Colonic mucosa (tissue), 4 donors: ENCODE data around the gene DPF3. TPM values are rescaled to one million over a fixed set of nuclear protein-coding genes. Genes with fewer than 3 reads are reported as not detected.

Source experiments
- DNase-seq: peaks from one replicate; pipeline ENCODE4 v3.0.0-alpha.2; 2020
- H3K27ac ChIP-seq: fragments of 200-600 bp; one replicate; pipeline ENCODE4 v1.8.0; 2021
- H3K27me3 ChIP-seq: fragments of 200-600 bp; one replicate; pipeline ENCODE4 v1.8.0; 2021
- H3K36me3 ChIP-seq: fragments of 200-600 bp; one replicate; pipeline ENCODE4 v1.8.0; 2021
- H3K4me1 ChIP-seq: fragments of 200-600 bp; one replicate; pipeline ENCODE4 v1.8.0; 2021; ENCODE audit warnings: mild to moderate bottlenecking
- H3K4me3 ChIP-seq: fragments of 200-600 bp; one replicate; pipeline ENCODE4 v1.8.0; 2021
- H3K9ac ChIP-seq, 2 donors: one replicate each; pipeline ENCODE4 v1.7.0; 2013; ENCODE audit warnings: control low read depth in 2 of 2, low read depth in 2 of 2, low read length in 2 of 2
- H3K9me3 ChIP-seq: fragments of 200-600 bp; one replicate; pipeline ENCODE4 v1.8.0; 2021
- CTCF ChIP-seq: fragments of 200-600 bp; IDR thresholded peaks from one replicate; pipeline ENCODE4 v1.8.0; 2022; ENCODE audit warnings: antibody characterized with exemption, mild to moderate bottlenecking
- intact Hi-C: fragments of 100-400 bp; cut with DNase I; formaldehyde crosslinking; loops from one replicate; pipeline ENCODE4 v1.14.1; 2022
- total RNA-seq, 2 donors: library from RNA; stranded (reverse); fragmentation: NEBNext Ultra II Directional in 1 of 2; extraction: Animal tissue kit (Norgen Biotek cat#: 25700) in 1 of 2; gene quantifications; one replicate each; pipeline ENCODE4 v1.2.1, GENCODE V29; 2021
- donor health status: healthy.
- donor health status: DM: no; HTN: no; CAD: no.
- donor health status: DM: no; HTN: no; CAD: no.

The DPF3 gene
- total RNA-seq, 2 donors from 2014 or later = 6.7 to 14.0 TPM

- Histone ChIP-seq H3K27me3 (no peaks in the 10 kb centered on the region), H3K27ac (no peak overlapping the region), H3K4me3 (no peak overlapping the region), H3K9ac (no peak overlapping the region), H3K9me3 (no peaks in the 10 kb centered on the region), H3K4me1 (no peaks in the 10 kb centered on the region), H3K36me3 (no peaks in the 10 kb centered on the region)
- intact Hi-C loops = no loop called here
- no peak for TF ChIP-seq CTCF
- DNase-seq = no peak
These were observed 246.9 kb downstream of the DPF3 start for GRCh38 chr14:72646861-72647528.

- no peak for TF ChIP-seq CTCF
- no peaks in the 10 kb centered on the region for H3K27me3 ChIP-seq
- DNase-seq = no peak
- no peaks in the 10 kb centered on the region for H3K9me3 ChIP-seq
- H3K4me1 ChIP-seq = no peaks in the 10 kb centered on the region
- H3K4me3 ChIP-seq = no peak overlapping the region
- no peaks in the 10 kb centered on the region for H3K36me3 ChIP-seq
- intact Hi-C loops = no loop called here
- H3K27ac ChIP-seq = no peak overlapping the region
- no peak overlapping the region for H3K9ac ChIP-seq
These were observed 248.2 kb downstream of the DPF3 start for GRCh38 chr14:72645706-72646105.

- Histone ChIP-seq H3K4me3 (no peak overlapping the region), H3K36me3 (no peaks in the 10 kb centered on the region), H3K9ac (no peak overlapping the region), H3K9me3 (no peaks in the 10 kb centered on the region), H3K4me1 (no peaks in the 10 kb centered on the region), H3K27me3 (no peaks in the 10 kb centered on the region), H3K27ac (no peak overlapping the region)
- no peak for TF ChIP-seq CTCF
- no peak for DNase-seq
- intact Hi-C loops = no loop called here
These were observed 249.0 kb downstream of the DPF3 start for GRCh38 chr14:72644758-72645489.

- no peaks in the 10 kb centered on the region for H3K36me3 ChIP-seq
- no peaks in the 10 kb centered on the region for H3K9me3 ChIP-seq
- no peak for DNase-seq
- H3K4me3 ChIP-seq = no peak overlapping the region
- no peak for TF ChIP-seq CTCF
- H3K27ac ChIP-seq = no peak overlapping the region
- intact Hi-C loops = no loop called here
- H3K27me3 ChIP-seq = no peaks in the 10 kb centered on the region
- H3K9ac ChIP-seq = no peak overlapping the region
- no peaks in the 10 kb centered on the region for H3K4me1 ChIP-seq
These were observed 249.9 kb downstream of the DPF3 start for GRCh38 chr14:72644038-72644437.

GRCh38 chr14:72643317-72643801 is 250.5 kb downstream of the DPF3 start:
- intact Hi-C loops = no loop called here
- no peak for TF ChIP-seq CTCF

More at GRCh38 chr14:72643317-72643801, 250.5 kb downstream of the DPF3 start:
- Histone ChIP-seq H3K27ac (no peak overlapping the region), H3K36me3 (no peaks in the 10 kb centered on the region), H3K27me3 (no peaks in the 10 kb centered on the region), H3K4me3 (no peak overlapping the region), H3K9ac (no peak overlapping the region), H3K4me1 (no peaks in the 10 kb centered on the region), H3K9me3 (no peaks in the 10 kb centered on the region)
- no peak for DNase-seq
